GM21515 (cell line): Measurements from ENCODE around the gene TMPO.
"Not testable (repeated sequence)": the region's sequence is repeated elsewhere in the genome, so short reads cannot be mapped to it uniquely, and the experiment has no call there.

ENCODE experiments used
- ATAC-seq: cut with Tn5 transposase; IDR thresholded peaks from one replicate; pipeline ENCODE4 v1.9.1; 2021; ENCODE audit not compliant: unreplicated experiment

The TMPO gene, protein sequence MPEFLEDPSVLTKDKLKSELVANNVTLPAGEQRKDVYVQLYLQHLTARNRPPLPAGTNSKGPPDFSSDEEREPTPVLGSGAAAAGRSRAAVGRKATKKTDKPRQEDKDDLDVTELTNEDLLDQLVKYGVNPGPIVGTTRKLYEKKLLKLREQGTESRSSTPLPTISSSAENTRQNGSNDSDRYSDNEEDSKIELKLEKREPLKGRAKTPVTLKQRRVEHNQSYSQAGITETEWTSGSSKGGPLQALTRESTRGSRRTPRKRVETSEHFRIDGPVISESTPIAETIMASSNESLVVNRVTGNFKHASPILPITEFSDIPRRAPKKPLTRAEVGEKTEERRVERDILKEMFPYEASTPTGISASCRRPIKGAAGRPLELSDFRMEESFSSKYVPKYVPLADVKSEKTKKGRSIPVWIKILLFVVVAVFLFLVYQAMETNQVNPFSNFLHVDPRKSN

DNA sequence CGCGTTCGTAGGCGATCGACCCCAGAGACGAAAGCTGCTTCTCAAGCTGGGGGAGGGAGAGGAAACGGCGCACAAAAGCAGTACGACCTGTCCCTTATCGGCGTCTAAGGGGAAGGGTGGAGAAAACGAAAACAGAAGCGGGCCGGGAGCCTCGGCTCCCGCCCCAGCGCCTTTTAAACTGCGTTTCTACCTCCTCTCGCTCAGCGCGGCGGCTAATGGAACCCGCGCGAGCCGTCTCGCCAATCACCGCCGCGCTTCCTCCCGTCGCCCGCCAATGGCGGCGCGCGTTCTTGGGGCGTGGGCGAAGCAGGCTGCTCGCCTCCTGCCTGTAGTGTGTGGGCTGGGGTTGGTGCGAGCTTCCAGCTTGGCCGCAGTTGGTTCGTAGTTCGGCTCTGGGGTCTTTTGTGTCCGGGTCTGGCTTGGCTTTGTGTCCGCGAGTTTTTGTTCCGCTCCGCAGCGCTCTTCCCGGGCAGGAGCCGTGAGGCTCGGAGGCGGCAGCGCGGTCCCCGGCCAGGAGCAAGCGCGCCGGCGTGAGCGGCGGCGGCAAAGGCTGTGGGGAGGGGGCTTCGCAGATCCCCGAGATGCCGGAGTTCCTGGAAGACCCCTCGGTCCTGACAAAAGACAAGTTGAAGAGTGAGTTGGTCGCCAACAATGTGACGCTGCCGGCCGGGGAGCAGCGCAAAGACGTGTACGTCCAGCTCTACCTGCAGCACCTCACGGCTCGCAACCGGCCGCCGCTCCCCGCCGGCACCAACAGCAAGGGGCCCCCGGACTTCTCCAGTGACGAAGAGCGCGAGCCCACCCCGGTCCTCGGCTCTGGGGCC lies at the start of gene TMPO:
Gene TMPO (plus strand): TSS at position 304 of the 824 bp plus-strand sequence. CDS start 278 bp downstream, at position 582.
- peak; percentile 80 for ATAC-seq

DNA sequence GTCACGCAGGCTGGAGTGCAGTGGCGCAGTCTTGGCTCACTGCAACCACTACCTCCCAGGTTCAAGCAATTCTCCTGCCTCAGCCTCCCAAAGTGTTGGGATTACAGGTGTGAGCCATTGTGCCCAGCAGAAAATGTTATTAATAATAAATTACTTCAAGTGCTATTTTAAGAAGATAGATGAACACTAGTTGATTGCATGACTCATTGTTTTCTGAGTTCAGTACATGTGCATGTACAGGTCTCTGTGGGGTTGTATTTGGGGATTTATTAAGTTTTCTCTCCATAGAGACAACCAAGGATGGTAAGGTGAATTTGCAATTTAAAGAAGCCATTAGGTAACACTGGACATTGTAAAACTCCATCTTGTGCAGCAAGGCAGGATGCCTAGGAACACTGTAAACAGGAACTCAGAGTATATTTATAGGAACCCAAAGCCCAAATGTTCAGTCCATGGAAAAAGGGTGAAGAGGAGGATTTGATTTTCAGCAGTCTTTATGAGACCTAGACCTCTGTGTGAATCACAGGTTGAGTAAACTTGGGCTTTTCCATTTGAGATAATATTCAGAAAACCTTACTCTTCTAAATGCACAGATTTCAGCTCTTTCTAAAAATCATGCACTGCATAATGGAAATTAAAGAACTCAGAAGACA lies 49.3 kb upstream of the TMPO start:
- no peak for ATAC-seq

DNA sequence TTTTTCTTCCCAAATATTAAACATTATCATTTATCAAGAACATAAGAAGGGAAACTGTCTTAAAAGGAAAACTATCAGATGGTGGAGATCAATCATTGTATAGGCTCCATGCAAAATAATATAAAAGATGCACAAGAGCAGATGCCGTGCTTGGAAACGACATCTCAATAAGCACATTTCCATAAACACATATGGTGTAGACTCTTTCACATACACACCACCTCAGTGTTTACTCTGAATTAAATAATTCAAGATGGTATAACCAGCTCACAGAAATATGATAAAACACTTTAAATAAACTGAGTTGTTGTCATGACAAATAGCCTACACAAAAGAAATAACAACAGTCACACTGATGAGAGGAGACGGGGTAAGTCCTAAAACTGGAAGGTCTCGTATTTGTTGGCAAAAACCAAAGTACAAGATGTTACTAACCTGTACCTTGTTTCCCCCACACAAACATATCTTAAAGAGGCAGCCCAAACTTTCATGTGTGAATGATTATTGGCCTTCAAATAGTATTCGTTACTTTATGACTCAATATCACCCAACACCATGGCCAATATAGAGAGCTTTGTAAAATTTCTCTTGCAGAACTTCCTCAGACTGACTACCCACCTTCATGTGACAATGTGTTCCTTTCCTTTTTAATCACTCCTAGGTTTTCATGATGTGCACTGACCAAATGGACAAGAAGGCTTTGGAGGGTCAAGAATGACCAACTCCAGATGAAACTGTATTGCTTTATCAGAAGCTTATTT lies 48.6 kb upstream of the TMPO start:
- ATAC-seq, result no peak

DNA sequence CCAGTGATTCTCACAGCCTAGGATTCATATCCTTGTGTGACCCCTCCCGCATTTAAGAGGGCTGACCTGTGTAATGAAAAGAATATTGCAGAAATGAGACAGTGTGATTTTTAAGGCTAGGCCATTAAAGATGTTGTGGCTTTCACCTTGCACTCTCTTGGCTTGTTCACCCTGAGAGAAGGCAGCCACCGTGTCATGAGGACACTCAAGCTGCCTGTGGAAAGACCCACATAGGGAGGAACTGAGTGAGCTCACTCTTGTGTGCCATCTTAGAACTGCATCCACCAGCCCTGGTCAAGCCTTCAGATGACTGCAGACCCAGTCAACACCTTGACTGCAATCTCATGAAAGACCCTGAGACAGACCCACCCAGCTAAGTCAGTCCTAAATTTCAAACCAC lies 46.3 kb upstream of the TMPO start:
- no peak for ATAC-seq

DNA sequence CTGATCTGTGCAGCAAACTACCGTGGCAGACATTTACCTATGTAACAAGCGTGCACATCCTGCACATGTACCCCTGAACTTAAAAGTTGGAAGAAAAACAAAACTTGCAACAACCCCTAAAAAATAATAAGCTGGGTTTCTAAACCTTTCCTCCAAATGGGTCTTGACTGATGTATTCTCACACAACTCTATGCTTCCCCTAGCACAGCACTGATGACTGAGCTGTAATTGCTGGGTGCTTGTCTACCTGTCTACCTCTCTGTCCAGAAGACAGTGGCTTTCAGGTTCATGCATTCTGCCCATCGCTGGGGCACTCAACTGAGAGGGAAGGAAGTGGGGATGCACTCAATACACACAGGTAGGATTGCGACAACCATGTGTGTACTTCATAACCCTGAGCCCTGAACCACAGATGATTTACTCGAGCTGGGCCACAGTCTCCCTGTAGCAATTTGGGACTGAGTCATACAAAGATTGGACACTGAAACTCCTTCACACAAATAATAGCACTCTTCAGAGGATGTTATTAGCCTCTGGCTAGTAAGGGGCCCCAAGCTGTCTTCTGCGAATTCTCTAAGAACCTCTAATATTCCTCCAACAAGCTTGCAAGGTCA lies 44.8 kb upstream of the TMPO start:
- no peak for ATAC-seq

DNA sequence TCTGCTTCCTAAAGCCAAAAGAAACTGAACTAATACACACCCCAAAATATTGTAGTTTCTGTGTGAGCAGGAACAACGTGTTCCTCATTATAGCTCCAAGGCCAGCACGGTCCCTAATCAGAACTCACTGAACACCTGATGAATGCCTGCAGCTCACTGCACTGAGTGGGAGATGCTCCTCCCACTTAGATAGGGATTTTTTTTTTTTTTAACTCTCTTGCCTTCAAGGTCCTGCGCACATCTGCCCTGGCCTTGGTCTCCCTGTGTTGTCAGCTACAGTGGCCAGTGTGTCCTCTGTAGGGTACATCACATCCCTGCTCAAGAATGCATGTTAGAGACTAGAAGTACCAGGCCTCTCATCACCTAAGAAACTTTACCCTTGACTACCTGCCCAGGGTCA lies 44.3 kb upstream of the TMPO start:
- ATAC-seq, result no peak

DNA sequence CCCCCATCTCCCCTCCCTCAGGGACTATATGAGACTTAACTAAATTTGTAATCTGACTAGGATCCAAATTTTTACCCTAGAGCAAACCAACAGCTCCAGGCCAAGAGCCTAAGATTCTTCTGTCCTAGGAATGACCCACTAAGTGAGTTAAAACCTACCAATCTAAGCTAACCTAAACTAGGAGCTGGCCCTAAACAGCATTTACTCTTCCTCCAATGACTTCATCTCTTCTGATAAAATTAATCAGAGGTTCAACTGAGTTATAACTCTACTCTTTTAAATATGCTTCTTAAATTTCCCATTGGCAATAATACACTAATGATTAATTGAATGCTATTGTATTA lies 39.9 kb upstream of the TMPO start:
- no peak for ATAC-seq

DNA sequence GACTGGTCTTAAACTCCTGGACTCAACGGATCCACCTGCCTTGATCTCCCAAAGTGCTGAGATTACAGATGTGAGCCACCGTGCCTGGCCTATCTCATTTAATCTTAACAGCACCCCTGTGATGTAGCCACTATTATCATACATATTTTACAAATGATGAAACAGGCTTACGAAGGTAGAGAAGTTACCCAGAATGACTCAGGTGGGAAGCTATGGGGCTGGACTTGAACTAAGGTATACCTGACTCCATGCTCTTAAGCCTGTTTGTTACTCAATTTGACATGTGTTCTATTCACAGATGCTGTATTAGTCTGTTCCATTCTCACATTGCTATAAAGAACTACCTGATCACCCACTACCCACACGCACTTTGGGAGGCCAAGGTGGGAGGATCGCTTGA lies 36.8 kb upstream of the TMPO start:
- ATAC-seq, result no peak

DNA sequence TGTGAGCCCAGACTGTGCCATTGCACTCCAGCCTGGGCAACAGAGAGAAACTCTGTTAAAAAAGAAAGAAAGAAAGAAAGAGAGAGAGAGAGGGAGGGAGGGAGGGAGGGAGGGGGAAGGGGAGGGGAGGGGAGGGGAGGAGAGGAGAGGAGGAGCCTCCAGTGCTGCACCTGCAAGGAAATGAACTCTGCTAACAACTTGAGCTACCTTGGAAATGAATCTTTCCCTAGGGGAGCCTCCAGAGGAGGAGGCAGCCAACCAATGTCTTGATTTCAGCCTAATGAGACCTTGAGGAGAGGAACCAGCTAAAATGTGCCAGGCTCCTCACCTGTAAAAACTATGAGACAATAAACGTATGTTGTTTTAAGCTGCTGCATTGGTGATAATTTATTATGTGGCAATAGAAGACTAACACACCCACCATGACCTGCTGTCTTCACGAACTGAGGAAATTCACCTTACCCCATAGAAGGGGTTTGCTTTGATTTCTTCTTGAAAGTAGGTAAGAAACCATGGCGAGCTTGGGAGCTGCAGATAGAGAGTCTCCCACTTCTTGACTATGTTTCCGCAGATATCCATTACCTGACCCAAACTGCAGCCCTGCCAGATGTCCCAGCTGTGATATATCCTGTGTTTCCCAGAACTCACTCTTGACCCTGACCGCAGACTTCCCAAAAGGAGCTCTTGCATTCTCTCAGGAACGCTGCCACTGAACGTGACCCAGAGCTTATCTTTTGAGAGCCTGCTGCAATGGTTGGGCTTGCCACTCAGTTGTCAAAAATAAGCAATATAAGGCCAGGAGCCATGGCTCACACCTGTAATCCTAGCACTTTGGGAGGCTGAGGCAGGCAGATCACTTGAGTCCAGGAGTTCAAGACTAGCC lies 31.5 kb upstream of the TMPO start:
- no peak for ATAC-seq

DNA sequence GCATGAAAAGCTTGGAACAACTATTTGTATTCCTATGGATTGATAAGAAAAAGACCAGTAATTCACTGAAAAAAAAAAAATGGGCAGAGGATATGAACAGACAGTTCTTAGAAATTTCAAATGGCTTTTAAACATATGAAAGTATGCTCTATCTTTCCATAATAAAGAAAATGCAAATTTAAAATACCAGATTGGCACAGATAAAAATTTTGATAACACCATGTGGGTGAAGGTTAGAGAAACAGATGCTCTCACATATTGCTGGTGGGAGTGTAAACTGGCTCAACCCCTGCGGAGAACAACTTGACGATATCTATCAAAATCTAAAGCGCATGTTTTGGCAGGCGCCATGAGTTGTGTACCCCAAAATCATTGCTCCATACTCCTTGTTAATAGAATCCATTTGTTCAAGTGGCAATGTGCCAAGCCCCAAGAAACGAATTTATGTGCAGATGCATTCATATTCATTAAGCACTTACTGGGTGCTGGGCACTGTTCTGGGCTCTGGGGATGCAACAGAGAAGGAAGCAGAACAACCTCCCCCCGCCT lies 29.5 kb upstream of the TMPO start:
- ATAC-seq, result no peak

DNA sequence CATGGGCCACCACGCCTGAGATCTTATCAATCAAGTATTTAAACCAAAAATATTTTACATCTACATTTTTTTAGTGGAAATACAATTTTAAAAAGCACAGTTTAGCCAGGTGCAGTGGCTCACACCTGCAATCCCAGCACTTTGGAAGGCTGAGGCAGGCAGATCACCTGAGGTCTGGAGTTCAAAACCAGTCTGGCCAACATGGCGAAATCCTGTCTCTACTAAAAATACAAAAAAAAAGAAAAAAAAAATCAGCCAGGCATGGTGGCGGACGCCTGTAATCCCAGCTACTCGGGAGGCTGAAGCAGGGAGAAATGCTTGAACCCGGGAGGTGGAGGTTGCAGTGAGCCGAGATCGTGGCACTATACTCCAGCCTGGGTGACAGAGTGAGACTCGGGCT lies 27.0 kb upstream of the TMPO start:
- ATAC-seq, result not testable (repeated sequence)

DNA sequence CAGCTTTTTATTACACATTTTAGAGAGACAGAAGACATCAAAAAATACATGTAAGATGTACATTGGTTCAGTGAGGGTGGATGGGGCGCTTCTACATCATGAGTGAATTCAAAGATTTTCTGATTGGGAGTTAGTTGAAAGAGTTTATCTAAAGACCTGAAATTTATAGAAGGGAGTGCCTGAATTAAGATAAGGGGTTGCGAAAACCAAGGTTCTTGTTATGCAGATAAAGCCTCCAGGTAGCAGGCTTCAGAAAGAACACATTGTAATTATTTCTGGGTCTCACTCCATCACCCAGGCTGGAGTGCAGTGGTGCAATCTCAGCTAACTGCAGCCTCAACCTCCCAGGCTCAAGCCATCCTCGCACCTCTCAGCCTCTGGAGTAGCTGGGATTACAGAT lies 26.2 kb upstream of the TMPO start:
- no peak for ATAC-seq

DNA sequence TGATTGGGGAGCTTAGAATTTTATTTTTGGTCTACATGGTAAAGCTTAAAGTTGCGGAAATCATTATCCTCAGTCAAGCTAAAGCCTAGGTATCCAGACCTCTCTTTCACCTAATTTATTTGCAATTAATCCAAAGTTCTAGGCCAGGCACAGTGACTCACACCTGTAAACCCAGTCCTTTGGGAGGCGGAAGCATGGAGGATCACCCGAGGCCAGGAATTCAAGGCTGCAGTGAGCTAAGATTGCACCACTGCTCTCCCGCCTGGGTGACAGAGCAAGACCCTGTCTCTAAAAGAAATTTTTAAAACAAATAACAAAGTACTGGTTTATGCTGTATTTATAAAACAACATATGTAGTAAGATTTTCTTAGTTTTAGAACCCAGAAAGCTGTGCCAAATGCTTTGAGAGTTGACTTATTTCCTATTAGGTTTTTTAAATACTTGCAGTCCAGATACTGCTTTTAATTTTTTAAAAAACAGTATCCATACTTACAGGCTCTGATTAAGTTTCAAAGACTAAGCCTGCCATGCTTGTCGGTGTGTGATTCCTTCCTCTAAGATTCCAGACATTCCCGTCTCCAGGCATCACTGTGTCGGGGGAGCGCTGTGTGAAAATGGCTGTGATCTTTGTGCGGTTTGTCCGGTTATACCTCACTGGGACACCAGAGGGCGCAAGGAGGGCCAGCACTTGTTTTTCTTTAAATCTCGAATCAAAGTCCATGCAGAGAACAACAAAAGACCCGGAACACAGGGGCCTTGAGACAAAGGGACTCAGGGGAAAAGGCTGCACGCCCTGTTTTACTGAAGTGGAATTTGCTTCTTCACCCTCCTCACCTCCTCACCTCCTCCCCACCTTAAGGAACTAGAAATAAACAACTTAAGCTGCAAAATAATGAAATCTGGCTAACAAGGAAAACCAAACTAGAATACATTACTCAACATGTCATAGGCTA lies 24.6 kb upstream of the TMPO start:
- peak; percentile 97 for ATAC-seq

DNA sequence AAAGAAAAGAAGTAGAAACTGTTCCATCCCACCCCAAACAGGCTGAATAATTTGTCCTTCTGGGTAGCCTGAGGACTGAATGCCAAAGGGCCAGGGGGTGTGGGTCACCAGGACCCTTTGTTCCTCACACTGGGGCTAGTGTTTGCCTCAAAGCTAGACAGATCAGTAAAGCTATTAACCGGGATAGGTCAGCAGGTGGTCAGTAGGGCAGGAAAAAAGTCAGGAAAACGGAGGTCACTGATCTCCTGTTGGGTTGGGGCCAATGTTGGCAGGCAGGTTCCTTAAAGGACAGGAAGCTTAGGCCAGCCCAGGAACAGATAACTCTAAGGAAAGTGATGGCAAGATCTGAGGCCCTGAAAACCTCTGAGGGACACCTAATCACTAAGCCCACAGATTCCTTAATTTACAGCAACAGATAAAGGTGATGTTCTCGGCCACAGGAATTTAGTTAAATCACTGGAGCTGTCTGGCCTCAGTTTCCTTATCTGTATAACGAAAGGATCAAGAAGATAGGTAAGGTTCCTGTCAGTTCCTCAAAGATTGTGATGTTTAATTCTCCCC lies 22.7 kb upstream of the TMPO start:
- no peak for ATAC-seq

DNA sequence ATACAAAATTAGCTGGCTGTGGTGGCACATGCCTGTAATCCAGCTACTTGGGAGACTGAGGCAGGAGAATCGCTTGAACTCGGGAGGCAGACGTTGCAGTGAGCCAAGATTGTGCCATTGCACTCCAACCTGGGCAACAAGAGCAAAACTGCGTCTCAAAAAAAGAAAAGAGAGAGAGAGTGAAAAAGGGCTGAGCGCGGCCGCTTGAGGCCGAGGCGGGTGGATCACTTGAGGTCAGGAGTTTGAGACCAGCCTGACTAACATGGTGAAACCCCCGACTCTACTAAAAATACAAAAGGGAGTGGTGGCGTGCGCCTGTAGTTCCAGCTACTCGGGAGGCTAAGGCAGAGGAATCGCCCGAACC lies 14.1 kb upstream of the TMPO start:
- not testable (repeated sequence) for ATAC-seq

DNA sequence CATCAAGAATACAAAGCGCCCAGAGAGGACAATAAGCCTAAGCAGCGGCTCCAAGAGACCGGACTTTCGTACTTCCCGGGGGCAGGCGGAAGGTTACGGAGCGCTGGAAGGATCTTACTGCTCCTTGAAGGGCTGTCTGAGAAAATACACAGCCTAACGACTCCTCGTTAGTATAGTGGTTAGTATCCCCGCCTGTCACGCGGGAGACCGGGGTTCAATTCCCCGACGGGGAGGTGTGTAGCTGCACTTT lies 12.1 kb upstream of the TMPO start:
- peak; percentile 54 for ATAC-seq

DNA sequence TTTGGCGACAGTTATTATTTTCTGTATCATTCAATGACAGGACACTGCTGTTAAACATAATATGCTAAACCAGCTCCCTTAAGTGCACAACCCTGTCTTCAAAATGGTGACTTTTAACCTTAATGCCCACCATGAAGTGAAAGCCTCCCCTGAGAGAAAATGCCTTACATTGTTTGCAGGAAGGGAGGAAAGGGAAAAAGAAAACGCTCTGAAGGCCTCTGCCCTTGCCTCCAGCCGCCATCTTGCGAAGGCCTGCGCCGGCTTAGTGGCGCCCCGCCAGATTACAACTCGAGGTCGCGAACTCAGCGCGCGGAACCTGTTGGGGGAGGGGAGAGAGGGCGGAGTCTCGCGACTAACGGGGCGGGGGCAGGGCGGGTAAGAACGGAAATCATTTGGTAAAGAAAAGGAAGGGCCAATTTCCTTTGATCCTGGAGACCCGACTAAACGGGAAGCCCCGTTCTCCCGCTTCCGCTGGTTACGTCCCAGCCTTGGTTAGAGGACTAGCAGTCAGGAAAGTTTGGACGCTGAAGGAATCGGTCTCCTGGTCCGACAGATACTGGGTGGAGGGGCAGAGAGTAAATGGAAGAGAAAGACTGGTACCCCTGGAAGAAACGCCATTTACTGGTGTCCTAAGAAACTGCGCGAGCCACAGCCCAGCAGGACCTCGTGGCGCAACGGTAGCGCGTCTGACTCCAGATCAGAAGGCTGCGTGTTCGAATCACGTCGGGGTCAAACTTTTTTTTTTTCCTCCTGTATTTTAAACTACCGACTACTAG lies 11.6 kb upstream of the TMPO start:
- ATAC-seq, result peak; percentile 75

DNA sequence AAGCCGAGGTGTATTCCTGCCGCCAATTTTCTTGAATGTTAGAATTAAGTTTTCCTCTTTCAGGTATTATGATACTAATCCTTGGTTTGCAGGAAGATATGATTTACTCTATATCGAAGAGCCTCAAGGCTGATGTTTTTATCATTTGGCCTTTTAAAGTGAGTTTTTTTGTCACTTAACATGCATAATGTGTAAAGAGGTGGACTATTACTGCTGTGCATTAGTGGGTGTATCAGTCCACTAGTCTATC lies 11.1 kb upstream of the TMPO start:
- peak; percentile 13 for ATAC-seq
